Neural cell (in vitro differentiated cells): ENCODE data around the gene MCTP2.

Source experiments
- EZH2 ChIP-seq: fragments of 200-600, 300-800 bp; shearing (Covaris generic), sonication (generic); IDR thresholded peaks from 2 replicates; pipeline ENCODE4 v1.6.1; 2014; ENCODE audit warnings: antibody characterized with exemption, low read length, borderline replicate concordance, mild to moderate bottlenecking; ENCODE audit not compliant: insufficient read depth, poor library complexity, severe bottlenecking
- TAF1 ChIP-seq: IDR thresholded peaks from 2 replicates; pipeline ENCODE4 v1.6.1; 2012; ENCODE audit warnings: low read depth
- TF ChIP-seq, protein P1 (sequence below): fragments of 450-650 bp; IDR thresholded peaks from 2 replicates; pipeline ENCODE4 v1.5.1; 2014; ENCODE audit warnings: antibody characterized with exemption, mild to moderate bottlenecking, moderate library complexity; ENCODE audit not compliant: poor library complexity, severe bottlenecking

DNA sequence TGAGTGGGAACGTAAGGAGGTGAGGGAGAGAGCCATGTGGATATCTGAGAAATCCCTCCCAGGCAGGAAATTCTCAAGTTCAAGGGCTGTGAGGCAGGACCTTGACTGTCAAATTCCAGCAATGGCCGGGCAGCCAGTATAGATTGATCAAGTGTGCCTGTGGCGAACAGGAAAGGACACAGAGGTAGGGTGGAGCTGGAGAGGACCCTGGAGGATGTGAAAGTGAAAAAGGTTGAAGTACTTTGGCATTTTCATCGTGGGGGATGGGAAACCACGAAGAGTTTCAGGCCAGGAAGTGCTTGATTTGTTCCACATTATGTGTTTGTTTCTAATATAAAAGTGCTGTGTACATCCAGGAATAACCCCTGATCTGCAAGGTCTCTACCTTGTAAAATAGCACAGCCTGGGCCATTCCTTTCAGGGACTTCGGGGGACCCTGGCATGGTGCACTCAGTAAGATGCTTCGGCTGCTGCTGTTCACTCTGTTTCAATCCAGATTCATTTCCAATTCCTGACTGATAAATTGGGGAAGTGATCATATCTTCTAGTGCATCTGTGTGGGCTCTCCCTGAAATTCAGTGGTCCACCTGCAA is 156.6 kb downstream of the MCTP2 start:
- TF ChIP-seq, protein P1, sequence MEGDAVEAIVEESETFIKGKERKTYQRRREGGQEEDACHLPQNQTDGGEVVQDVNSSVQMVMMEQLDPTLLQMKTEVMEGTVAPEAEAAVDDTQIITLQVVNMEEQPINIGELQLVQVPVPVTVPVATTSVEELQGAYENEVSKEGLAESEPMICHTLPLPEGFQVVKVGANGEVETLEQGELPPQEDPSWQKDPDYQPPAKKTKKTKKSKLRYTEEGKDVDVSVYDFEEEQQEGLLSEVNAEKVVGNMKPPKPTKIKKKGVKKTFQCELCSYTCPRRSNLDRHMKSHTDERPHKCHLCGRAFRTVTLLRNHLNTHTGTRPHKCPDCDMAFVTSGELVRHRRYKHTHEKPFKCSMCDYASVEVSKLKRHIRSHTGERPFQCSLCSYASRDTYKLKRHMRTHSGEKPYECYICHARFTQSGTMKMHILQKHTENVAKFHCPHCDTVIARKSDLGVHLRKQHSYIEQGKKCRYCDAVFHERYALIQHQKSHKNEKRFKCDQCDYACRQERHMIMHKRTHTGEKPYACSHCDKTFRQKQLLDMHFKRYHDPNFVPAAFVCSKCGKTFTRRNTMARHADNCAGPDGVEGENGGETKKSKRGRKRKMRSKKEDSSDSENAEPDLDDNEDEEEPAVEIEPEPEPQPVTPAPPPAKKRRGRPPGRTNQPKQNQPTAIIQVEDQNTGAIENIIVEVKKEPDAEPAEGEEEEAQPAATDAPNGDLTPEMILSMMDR: no peak
- TF ChIP-seq TAF1 (no peak), EZH2 (no peak)
